Urinary bladder (tissue), 4 donors: ENCODE measurements around the gene DCAKD. TPM values are rescaled to one million over a fixed set of nuclear protein-coding genes. Genes with fewer than 3 reads are reported as not detected.

Experiments used
- DNase-seq: peaks from one replicate; pipeline ENCODE4 v3.0.0-alpha.2; 2015; ENCODE audit errors: extremely low spot score
- H3K27ac ChIP-seq: one replicate; pipeline ENCODE4 v1.5.1; 2013; ENCODE audit warnings: low read depth, mild to moderate bottlenecking, moderate library complexity
- H3K36me3 ChIP-seq: one replicate; pipeline ENCODE4 v1.6.1; 2013; ENCODE audit warnings: mild to moderate bottlenecking, moderate library complexity; ENCODE audit not compliant: insufficient read depth
- H3K4me1 ChIP-seq: one replicate; pipeline ENCODE4 v1.6.1; 2013; ENCODE audit warnings: mild to moderate bottlenecking, moderate library complexity; ENCODE audit not compliant: insufficient read depth
- H3K4me3 ChIP-seq: one replicate; pipeline ENCODE4 v1.5.1; 2013; ENCODE audit warnings: low read depth, low read length
- WGBS: extraction: QIAGEN DNeasy Blood & Tissue Kit; methylation state at CpG from one replicate; pipeline ENCODE4 v1.1.7; 2013; 5-methylcytosine and 5-hydroxymethylcytosine counted together
- polyA plus RNA-seq: library from polyadenylated mRNA; stranded (reverse); fragments of 200-250 nt; gene quantifications from one replicate; pipeline ENCODE4 v1.2.3, GENCODE V29; 2013
- total RNA-seq: library from RNA; depleted of rRNA; stranded (reverse); fragments of >200 nt; gene quantifications from one replicate; pipeline ENCODE4 v1.2.3, GENCODE V29; 2014
- donor health status: healthy with polysubstance abuse.
- donor health status: healthy.

The DCAKD gene
- total and polyA plus RNA-seq, 2 donors, result 26.5 to 39.4 TPM

GRCh38 chr17:45086865-45087503 is 35.6 kb upstream of the DCAKD start:
- 96% methylated on average over 6 of the region's 6 CpGs for WGBS
- DNase-seq, result no peak
- Histone ChIP-seq H3K4me1 (no peaks in the 10 kb centered on the region), H3K4me3 (no peak overlapping the region), H3K36me3 (peaks cover 14% of the 10 kb centered on the region), H3K27ac (no peak overlapping the region)

DNA sequence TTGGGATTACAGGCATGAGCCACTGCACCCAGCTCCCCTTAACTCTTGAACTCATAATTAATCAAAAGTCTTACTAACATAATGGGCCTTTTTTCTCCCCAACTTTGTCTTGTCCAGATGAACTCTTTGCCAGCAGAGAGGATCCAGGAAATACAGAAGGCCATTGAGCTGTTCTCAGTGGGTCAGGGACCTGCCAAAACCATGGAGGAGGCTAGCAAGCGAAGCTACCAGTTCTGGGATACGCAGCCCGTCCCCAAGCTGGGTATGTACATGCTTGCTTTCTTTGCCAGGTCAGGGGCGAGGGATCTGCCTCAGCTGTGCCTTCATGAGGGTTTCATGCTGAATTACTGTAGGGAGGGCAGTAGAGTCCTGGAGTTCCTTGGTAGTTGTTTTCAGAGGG is 35.0 kb upstream of the DCAKD start:
- no peaks in the 10 kb centered on the region for H3K4me1 ChIP-seq
- peaks cover 18% of the 10 kb centered on the region for H3K36me3 ChIP-seq
- H3K4me3 ChIP-seq, result no peak overlapping the region
- WGBS, result 92% methylated on average over 4 of the region's 4 CpGs
- no peak for DNase-seq
- no peak overlapping the region for H3K27ac ChIP-seq

DNA sequence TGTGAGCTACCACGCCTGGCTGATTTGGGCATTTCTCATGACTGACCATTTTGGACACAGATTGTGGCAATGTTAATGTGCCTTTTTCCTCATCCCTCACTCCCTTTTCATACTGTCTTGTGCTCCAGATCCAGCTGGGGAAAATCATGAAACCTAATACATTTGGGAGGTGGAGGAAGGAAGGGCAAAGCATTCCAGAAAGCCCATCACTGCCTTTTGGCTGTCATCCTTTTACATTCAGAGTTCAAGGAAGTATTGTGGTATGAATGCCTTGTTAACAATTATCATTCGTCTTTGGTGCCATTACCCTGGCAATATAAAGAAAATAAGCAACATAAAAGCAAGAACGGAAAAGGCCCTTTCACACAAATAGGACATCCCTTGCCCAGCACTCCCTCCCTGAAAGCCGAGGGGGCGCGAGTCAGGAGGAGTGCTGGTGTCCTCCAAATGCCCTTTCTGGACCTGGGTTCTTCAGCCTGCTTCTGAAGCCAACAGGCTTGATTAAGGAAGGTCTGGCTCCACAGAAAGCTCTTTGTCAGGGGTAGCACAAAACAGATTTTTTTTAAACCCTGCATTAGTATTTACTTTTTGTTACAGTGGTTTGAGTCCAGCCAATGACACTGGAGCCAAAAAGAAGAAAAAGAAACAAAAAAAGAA is 29.7 kb upstream of the DCAKD start:
- H3K4me3 ChIP-seq, result no peak overlapping the region
- peaks cover 14% of the 10 kb centered on the region for H3K36me3 ChIP-seq
- no peak overlapping the region for H3K27ac ChIP-seq
- WGBS, result 86% methylated on average over 6 of the region's 6 CpGs
- no peak for DNase-seq
- no peaks in the 10 kb centered on the region for H3K4me1 ChIP-seq

DNA sequence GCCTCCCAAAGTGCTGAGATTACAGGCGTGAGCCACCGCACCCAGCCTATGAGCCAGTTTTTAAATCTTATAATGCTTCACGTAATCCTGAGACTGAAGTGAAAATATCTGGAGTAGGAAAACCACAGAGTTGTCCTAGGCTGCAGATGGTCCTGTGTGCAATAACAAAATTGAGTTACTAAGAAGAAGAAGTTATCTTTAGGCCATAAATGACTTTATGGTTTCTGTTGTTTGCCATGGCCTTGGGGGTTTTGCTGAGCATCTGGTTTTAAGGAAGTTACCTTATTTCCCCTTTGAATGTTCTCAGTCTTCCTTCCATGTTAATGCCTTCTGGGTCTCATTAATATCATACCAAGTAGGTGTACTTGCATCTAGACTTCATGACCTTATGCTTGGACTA is 26.2 kb upstream of the DCAKD start:
- Histone ChIP-seq H3K36me3 (peaks cover 12% of the 10 kb centered on the region), H3K4me3 (no peak overlapping the region), H3K4me1 (no peaks in the 10 kb centered on the region), H3K27ac (no peak overlapping the region)
- 85% methylated on average over 3 of the region's 3 CpGs for WGBS
- DNase-seq, result no peak

- no peak for DNase-seq
- Histone ChIP-seq H3K36me3 (peaks cover 2% of the 10 kb centered on the region), H3K4me1 (peaks cover 2% of the 10 kb centered on the region), H3K27ac (peak overlapping the region; percentile 63), H3K4me3 (no peak overlapping the region)
- 60% methylated on average over 5 of the region's 5 CpGs for WGBS
Observed at GRCh38 chr17:45073414-45074070, 22.1 kb upstream of the DCAKD start.

- peaks cover 2% of the 10 kb centered on the region for H3K36me3 ChIP-seq
- no peak overlapping the region for H3K27ac ChIP-seq
- no peak for DNase-seq
- WGBS, result 85% methylated on average over 2 of the region's 2 CpGs
- no peak overlapping the region for H3K4me3 ChIP-seq
- H3K4me1 ChIP-seq, result peaks cover 2% of the 10 kb centered on the region
Observed at GRCh38 chr17:45070809-45071208, 19.4 kb upstream of the DCAKD start.

- 87% methylated on average over 8 of the region's 8 CpGs for WGBS
- no peak overlapping the region for H3K4me3 ChIP-seq
- H3K27ac ChIP-seq, result no peak overlapping the region
- H3K4me1 ChIP-seq, result peaks cover 2% of the 10 kb centered on the region
- peaks cover 2% of the 10 kb centered on the region for H3K36me3 ChIP-seq
- DNase-seq, result no peak
Observed at GRCh38 chr17:45070001-45070400, 18.6 kb upstream of the DCAKD start.

- Histone ChIP-seq H3K4me1 (peaks cover 2% of the 10 kb centered on the region), H3K4me3 (no peak overlapping the region), H3K36me3 (peaks cover 2% of the 10 kb centered on the region), H3K27ac (no peak overlapping the region)
- 76% methylated on average over 2 of the region's 2 CpGs for WGBS
- no peak for DNase-seq
Observed at GRCh38 chr17:45067637-45068036, 16.2 kb upstream of the DCAKD start.

GRCh38 chr17:45063198-45063597 is 11.8 kb upstream of the DCAKD start:
- 64% methylated on average over 1 of the region's 1 CpG for WGBS
- DNase-seq, result no peak
- Histone ChIP-seq H3K36me3 (no peaks in the 10 kb centered on the region), H3K27ac (no peak overlapping the region), H3K4me3 (no peak overlapping the region), H3K4me1 (peaks cover 4% of the 10 kb centered on the region)

- Histone ChIP-seq H3K4me3 (peak overlapping the region; percentile 36), H3K27ac (no peak overlapping the region), H3K36me3 (no peaks in the 10 kb centered on the region), H3K4me1 (peaks cover 4% of the 10 kb centered on the region)
- no peak for DNase-seq
- WGBS, result 13% methylated on average over 15 of the region's 15 CpGs
Observed at GRCh38 chr17:45061606-45062205, 10.3 kb upstream of the DCAKD start.

- H3K4me1 ChIP-seq, result peaks cover 4% of the 10 kb centered on the region
- WGBS, result under 1% methylated on average over 50 of the region's 50 CpGs
Observed at GRCh38 chr17:45060797-45061605, 9.6 kb upstream of the DCAKD start, which contains the start of gene NMT1. NMT1 (plus strand) TSS chr17:45061317; CDS start chr17:45061330, 13 bp downstream.

DNA sequence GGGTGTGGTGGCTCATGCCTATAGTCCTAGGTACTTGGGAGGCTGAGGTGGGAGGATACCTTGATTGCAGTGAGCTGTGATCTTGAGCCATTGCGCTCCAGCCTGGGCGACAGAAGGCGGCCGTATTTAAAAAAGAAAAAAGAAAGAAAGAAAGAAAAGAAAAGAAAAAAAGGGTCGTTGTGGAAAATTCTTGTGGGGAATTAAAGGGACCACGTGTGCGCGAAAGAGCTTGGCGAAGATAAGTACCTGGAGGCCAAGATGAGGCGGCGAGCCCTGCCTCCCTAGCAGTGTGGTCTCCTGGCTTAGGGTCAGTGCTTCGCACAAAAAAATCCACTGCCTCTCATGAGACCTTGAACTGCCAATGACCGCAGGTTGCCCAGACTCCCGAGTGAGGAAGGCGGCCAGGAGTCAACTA is 9.0 kb upstream of the DCAKD start:
- Histone ChIP-seq H3K4me3 (peak overlapping the region; percentile 52), H3K27ac (peak overlapping the region; percentile 66), H3K36me3 (no peaks in the 10 kb centered on the region), H3K4me1 (peaks cover 4% of the 10 kb centered on the region)
- no peak for DNase-seq
- 9% methylated on average over 15 of the region's 15 CpGs for WGBS

More at GRCh38 chr17:45060797-45061605, 9.6 kb upstream of the DCAKD start, which contains the start of gene NMT1:
- peak within 1 kb of the TSS; percentile 52 for H3K4me3 ChIP-seq
- H3K36me3 ChIP-seq, result no peaks in the 10 kb centered on the region
- H3K27ac ChIP-seq, result peak within 1 kb of the TSS; percentile 66
- DNase-seq, result peak; percentile 100
